ENCODE measurements around the gene SH3D19. TPM values are rescaled to one million over a fixed set of nuclear protein-coding genes. Genes with fewer than 3 reads are reported as not detected.

The SH3D19 gene
- total RNA-seq, 4 donors from 2014 or later, result 269 to 357 (median 314) TPM

GRCh38 chr4:151093203-151093602 is 232.2 kb downstream of the SH3D19 start:
- TF ChIP-seq, protein P1, sequence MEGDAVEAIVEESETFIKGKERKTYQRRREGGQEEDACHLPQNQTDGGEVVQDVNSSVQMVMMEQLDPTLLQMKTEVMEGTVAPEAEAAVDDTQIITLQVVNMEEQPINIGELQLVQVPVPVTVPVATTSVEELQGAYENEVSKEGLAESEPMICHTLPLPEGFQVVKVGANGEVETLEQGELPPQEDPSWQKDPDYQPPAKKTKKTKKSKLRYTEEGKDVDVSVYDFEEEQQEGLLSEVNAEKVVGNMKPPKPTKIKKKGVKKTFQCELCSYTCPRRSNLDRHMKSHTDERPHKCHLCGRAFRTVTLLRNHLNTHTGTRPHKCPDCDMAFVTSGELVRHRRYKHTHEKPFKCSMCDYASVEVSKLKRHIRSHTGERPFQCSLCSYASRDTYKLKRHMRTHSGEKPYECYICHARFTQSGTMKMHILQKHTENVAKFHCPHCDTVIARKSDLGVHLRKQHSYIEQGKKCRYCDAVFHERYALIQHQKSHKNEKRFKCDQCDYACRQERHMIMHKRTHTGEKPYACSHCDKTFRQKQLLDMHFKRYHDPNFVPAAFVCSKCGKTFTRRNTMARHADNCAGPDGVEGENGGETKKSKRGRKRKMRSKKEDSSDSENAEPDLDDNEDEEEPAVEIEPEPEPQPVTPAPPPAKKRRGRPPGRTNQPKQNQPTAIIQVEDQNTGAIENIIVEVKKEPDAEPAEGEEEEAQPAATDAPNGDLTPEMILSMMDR (IDR thresholded peaks at IDR 0.05; ENCODE audit: low read depth), result no peak

DNA sequence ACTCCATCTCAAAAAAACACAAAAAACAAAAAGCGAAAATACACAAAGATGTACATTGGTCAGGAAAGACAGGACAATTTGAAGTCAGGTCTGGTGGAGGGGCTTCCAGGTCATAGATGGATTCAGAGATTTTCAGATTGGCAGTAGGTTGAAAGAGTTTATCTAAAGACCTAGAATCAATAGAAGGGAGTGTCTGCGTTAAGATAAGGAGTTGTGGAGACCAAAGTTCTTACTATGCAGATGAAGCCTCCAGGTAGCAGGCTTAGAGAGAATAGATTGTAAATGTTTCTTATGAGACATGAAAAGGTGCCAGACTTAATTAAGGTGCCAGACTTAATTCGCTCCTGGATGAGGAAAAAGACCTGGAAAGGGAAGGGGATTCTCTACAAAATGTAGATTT is 232.9 kb downstream of the SH3D19 start:
- TF ChIP-seq, protein P1 (IDR thresholded peaks at IDR 0.05; ENCODE audit: low read depth), result no peak

DNA sequence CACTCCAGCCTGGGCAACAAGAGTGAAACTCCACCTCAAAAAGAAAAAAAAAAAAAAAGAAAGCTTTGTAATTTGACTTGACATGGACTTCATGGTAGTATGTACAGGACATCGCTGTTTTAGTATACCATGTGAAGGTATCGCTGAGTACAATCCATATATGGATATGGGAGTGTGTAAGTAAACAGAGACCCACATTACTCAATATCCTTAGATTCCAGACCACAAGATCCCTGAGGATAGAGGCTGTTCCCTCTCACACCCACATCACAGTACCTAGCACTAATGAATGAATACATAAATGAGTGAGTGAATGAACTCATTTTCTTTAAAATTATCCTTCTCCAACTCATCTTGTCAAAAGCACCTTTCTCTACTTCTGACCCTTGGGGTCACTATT is 234.4 kb downstream of the SH3D19 start:
- TF ChIP-seq, protein P1 (IDR thresholded peaks at IDR 0.05; ENCODE audit: low read depth), result no peak

GRCh38 chr4:151087467-151087866 is 237.9 kb downstream of the SH3D19 start:
- TF ChIP-seq, protein P1 (IDR thresholded peaks at IDR 0.05; ENCODE audit: low read depth), result no peak

DNA sequence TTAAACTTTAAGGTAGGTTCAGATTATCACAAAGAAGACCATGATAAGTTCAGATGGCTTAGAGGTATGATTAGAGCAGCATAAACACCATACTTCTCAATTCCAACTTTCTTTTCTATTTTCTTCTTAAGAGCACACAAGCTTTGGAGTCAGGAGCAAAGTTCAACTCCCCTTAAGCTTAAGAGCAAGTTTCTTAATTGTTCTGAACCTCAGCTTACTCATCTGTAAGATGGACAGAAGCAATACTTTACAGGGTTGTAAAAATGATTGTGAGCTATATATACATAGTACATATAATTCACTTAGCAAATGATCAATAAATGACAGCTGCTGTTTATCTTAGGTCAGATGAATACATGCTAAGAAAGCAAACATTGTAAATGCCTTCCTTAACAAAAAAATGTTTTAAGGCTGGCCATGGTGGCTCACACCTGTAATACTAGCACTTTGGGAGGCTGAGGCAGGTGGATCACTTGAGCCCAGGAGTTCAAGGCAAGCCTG is 250.9 kb downstream of the SH3D19 start:
- TF ChIP-seq, protein P1 (IDR thresholded peaks at IDR 0.05; ENCODE audit: low read depth), result no peak

Small RNA genes lying within 50 kb of the gene (small RNA-seq; reads per million reads assigned to genes)
- gene AC104819.2 (not detected), gene RNU6-1282P (not detected), gene SNORD73A (not detected), gene SNORD73B (1.9 reads per million, percentile 36 among the genes with 10 or more reads in this experiment)

Other genes starting within 250 kb of the SH3D19 start
- 1,000 to 10,000 TPM; 3,268 to 3,938 (median 3,553) TPM for gene RPS3A, start 226.0 kb downstream of the SH3D19 start, total RNA-seq
- gene PRSS48, start 48.4 kb downstream of the SH3D19 start, total RNA-seq, result not detected
- gene FHIP1A, start 83.6 kb upstream of the SH3D19 start, total RNA-seq, result under 1 TPM in 3 of 4 donors, not detected in 1; 0.34 to 0.98 (median 0.44) TPM